Ovary (tissue), 3 donors: Measurements from ENCODE around the gene GASK1A.

Experiments
- POLR2A ChIP-seq: fragments of 450-650 bp; IDR thresholded peaks from one replicate; pipeline ENCODE4 v1.6.1; 2017; ENCODE audit warnings: antibody characterized with exemption, mild to moderate bottlenecking, moderate library complexity
- TF ChIP-seq, protein P1 (sequence below), 3 donors: fragments of 450-650 bp in 2 of 3; fragments of 200-600 bp in 1 of 3; IDR thresholded peaks; one replicate each; pipeline versions ENCODE4 v1.5.1 to v1.8.0; 2016 to 2022; ENCODE audit warnings: antibody characterized with exemption in 3 of 3, mild to moderate bottlenecking in 1 of 3
- donor health status: DM: no; HTN: no; CAD: no.

DNA sequence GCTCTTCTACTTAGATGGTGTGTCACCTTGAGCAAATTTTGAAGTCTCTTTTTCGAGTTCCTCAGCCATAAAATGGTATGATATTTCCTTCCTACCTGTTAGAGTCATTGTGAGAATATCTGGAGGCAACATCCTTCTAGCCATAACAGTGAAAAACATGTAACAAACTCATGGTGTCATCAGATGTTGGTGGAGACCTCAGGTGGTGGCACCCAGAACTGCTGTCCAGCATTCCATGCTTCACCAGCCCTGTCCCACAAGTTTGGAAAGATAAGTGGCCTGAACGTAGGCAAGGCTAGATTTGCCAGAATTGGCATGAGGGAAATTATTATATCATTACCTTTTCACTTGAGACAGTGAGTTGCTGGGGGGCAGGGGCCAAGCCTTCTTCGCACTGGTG, 30.4 kb downstream of the GASK1A start:
- TF ChIP-seq, protein P1, sequence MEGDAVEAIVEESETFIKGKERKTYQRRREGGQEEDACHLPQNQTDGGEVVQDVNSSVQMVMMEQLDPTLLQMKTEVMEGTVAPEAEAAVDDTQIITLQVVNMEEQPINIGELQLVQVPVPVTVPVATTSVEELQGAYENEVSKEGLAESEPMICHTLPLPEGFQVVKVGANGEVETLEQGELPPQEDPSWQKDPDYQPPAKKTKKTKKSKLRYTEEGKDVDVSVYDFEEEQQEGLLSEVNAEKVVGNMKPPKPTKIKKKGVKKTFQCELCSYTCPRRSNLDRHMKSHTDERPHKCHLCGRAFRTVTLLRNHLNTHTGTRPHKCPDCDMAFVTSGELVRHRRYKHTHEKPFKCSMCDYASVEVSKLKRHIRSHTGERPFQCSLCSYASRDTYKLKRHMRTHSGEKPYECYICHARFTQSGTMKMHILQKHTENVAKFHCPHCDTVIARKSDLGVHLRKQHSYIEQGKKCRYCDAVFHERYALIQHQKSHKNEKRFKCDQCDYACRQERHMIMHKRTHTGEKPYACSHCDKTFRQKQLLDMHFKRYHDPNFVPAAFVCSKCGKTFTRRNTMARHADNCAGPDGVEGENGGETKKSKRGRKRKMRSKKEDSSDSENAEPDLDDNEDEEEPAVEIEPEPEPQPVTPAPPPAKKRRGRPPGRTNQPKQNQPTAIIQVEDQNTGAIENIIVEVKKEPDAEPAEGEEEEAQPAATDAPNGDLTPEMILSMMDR (IDR thresholded peaks at IDR 0.05) = no peak
- TF ChIP-seq POLR2A = no peak
